CD4-positive, alpha-beta T cell treated with Interleukin-17A for 1 hour (primary cell): ENCODE measurements around the gene TSC22D1.

Experiments used
- DNase-seq: peaks from one replicate; pipeline ENCODE4 v3.0.0-alpha.2; 2020

Gene TSC22D1

DNA sequence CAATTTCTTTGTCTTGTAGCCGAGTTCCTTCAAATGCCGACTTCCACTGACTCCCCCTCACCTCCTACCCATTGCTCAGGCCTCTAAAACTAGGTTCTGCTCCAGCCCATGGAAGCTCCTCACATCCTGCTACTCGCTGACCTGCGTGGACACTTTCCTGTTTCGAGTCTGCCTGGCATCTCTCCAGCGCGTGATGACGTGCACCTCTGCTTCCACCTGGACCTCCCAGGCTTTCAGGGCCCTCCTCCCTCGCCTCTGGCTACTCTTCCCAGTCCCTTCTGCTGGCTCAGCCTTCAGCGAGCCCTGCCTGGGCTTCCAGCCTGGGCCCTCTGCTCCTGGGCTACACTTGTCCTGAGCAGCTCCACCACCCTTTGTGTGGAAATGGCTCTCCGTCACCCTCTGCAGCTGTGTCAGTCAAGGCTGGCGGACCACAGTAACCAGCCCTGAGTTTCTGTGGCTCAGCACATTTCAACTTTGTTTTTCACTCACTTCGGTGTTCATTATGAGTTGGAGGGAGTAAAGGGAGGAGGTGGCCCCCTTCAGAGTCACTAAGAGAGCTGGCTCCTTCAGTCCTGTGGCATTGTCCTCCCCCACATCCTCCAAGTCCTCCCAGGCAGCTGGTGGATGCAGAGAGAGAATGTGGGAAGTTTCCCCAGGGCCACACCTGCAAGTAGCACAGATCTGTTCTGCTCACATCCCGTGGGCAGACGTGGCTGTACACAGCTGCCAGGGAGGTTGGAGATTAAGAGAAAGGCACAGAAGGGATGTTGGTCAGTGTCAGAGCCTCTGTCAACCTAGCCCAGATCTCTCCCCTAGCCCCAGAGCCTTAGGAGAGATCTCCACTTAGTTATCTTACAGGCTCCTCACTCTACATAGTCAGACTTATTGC, 153.1 kb downstream of the TSC22D1 start:
- no peak for DNase-seq

DNA sequence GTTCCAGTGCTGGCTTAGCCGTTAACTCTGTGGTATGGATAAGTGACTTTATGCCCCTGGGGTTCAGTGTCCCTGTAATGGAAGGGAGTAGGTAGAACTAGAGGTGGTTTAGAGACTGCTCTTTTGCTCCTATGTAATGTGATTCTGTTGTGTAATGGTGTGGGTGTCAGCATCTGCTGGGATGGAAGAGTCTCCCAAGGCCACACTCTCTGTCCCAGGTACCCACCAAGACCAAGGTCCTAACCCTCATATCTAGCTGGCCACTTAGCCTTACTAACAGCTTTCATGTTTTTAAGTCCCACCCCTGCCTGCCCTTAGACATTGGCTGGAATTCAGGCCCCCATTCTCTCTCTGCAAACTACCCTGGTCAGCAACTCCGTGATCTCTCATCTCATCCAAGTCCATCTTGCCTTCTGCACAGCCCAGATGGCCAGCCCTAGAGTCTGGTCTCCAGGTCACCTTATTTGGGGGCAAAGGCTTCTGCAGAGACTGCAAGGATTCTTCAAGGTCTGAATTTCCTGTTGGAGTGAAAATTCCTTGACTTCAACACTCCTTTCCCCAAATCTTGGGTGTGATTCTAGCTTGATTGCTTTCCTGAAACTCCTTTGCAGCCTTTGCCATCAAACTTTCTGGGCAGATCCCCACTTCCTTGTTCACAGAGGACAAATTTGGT, 154.1 kb downstream of the TSC22D1 start:
- no peak for DNase-seq

GRCh38 chr13:44420376-44421220, 155.5 kb downstream of the TSC22D1 start:
- no peak for DNase-seq

- no peak for DNase-seq
These were observed 158.3 kb downstream of the TSC22D1 start for GRCh38 chr13:44417876-44418275.

GRCh38 chr13:44417446-44417845, 158.7 kb downstream of the TSC22D1 start:
- no peak for DNase-seq

DNA sequence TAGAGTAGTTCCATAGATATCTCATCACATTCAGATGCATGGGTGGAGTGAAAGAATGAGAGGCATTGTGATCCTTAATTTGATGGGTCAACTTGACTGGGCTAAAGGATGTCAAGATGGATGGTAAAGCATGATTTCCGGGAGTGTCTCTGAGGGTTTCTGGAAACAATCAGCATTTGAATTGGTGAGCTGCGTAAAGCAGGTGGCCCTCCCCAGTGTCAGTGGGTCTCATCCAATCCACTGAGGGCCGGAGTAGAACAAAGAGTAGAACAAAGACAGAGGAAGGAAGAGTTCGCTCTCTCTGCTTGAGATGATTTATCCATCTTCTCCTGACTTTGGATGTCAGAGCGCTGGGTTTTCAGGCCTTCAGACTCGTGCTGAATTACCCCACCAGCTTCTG, 159.4 kb downstream of the TSC22D1 start:
- no peak for DNase-seq

DNA sequence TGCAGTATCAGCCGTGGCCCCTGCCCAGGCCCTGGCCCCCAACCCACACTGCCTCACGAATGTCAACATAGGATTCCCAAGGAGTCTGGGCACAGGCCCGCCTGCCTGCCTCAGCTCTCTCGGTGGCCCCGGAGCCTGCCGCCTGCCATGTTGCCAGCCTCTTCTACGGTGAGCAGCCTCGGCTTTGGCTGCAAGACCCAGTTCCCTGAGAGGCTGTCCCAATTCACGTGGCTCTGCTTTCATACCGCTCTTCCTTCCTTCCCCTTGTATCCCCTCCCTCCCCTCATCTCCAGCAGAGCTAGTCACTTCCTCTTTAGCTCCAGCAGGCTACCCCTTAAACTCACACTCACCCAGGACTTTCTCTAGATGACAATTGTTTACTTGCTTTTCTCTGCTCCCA, 159.8 kb downstream of the TSC22D1 start:
- no peak for DNase-seq

- DNase-seq, result no peak
These were observed 160.3 kb downstream of the TSC22D1 start for GRCh38 chr13:44415815-44416214.

DNA sequence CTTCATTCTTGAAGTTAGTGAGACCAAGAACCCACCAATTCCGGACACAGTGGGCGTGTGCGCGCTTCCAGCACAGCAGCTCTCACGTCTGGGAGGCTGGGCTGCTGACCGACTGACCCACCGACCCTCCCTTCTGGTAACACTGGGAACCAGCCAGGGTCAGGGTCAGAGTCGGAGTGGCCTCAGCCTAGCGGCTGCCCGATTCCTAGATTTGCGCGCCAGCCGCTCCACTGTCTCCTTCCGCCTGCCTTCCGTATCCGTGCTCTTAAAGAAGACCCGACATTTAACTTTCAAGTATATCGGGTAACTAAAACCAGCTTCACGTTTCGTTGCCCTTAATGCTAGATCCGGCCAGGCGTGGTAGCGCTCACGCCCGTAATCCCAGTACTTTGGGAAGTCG, 161.4 kb downstream of the TSC22D1 start:
- no peak for DNase-seq

- DNase-seq, result no peak
These were observed 163.0 kb downstream of the TSC22D1 start for GRCh38 chr13:44413095-44413494.

DNA sequence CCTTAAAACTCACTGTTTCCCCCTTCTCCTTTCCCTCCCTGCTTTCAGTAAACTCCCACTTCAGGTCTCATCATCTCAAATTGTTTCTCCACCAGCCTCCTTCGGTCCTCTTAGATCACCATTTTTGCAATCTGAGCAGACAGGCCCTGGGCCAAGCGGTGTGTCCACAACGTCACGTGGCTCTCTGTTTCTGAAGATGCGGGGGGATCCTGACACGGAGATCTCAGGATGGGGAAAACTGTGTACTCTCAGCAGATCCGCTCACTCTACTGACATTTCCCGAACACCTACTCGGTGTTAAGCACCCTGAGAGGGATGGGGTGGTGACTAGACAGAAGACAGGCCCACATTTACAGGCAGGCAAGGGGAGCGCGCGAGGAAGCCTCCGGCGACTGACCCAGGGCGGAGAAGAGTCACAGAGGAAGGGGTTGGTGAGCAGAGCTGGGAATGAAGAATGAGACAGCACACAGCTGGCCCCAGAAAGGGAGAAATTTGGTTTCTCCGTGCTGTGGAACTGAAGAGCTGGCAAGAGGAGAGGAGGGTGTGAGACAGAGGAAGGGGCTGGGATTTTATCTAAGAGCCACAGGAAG, 163.7 kb downstream of the TSC22D1 start:
- no peak for DNase-seq

DNA sequence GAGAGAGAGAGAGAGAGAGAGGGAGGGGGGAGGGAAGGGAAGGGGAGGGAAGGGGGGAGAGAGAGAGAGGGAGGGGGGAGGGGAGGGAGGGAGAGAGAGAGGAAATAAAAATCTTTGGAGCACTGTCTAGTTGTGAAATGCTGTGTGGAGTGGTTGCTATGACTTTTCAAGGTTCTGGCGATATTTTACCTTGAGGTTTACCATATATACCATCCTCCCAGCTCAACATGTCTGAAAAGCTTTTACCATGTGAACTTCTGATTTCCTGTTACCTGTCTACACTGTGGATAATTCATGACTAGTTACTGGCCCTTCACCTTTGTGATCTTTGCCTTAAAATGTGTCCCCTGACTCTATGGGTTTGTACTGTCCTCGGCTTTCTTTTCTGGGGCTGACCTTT, 164.3 kb downstream of the TSC22D1 start:
- DNase-seq, result no peak

DNA sequence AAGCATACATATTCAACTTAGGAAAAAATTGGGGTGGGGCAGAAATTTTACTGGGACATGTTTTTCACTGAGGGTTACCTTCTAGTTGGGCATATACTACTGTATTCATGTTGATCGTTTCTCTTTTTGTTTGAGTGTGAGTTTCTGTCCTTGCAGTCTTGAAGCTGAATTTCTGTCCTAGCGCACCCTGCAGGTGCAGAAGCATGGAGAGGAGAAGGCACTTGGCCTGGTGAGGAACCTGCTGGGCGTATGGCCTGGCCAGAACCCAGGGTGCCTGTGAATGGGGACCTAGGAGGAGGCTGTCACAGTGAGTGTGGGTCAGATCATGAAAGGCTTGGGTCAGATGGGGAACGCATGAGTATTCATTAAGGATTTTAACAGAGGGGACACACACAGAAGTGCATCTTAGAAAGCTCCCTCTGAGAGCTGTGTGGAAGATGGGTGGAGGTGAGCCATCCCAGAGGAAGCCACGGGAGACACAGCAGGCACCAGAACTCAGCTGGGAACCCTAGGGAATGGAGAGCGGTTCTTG, 165.7 kb downstream of the TSC22D1 start:
- DNase-seq, result no peak

- DNase-seq, result no peak
These were observed 166.5 kb downstream of the TSC22D1 start for GRCh38 chr13:44409595-44409994.

- DNase-seq, result no peak
These were observed 168.2 kb downstream of the TSC22D1 start for GRCh38 chr13:44407891-44408290.

DNA sequence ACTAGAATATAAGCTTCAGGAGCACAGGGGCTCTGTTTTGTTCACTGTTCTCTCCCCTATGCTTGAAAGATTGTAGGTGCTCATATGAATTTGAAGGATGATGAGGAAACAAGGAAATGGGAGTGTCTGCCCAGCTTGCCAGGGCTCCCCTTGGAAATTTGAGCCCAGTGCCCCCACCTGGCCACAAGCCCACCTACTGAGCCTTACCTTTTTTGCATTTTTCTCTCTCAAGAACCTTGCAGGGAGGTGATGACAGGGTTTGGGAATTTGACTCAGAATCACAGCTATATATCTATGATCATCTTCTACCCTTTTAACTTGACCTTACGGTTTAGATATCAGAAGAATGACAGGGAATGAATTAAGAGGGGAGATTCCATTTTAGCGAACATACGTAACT, 168.8 kb downstream of the TSC22D1 start:
- no peak for DNase-seq

GRCh38 chr13:44406617-44407016, 169.5 kb downstream of the TSC22D1 start:
- no peak for DNase-seq

DNA sequence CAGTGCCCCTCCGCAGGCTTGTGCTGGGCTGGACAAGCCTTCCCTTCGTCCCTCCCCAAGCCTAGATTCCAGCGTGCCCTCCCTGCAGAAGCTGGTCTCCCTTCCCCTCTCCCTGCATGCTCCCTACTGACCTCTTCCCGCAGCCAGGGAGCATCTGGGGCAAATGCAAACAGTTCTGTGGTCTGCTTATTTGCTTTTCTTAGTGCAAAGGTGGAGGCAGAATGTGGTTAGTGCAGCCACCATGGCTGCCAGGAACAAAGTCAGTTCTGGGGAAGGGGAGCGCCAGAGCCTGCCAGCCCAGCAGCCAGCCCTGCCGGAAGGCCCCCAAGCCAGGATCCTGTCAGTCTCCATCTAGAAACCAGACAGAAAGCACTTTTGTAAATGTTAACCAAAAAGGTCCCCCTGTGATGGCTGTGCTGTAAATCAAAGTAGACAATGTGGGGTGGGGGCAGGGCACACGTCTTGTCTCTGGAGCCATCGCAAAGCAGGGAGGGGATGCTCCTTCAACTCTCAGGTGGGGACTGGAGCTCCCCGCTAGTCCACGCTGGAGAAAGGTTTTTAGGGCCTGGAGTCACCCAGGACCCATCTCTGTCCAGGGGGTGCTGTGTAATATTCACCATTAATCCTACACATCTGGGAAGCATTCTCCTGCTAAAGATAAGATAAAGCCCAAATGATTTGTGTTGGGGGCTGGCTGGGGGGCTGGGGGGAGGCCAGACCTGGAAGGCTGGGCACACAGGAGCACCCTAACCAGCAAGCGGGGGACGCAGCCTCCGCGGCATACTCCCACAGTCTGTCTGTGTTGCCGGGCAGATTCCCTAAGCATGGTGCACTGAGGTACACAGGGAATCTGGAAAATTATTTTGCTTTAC, 171.6 kb downstream of the TSC22D1 start:
- no peak for DNase-seq

- DNase-seq, result no peak
These were observed 172.6 kb downstream of the TSC22D1 start for GRCh38 chr13:44403461-44404056.

- DNase-seq, result no peak
These were observed 173.2 kb downstream of the TSC22D1 start for GRCh38 chr13:44402899-44403445.

DNA sequence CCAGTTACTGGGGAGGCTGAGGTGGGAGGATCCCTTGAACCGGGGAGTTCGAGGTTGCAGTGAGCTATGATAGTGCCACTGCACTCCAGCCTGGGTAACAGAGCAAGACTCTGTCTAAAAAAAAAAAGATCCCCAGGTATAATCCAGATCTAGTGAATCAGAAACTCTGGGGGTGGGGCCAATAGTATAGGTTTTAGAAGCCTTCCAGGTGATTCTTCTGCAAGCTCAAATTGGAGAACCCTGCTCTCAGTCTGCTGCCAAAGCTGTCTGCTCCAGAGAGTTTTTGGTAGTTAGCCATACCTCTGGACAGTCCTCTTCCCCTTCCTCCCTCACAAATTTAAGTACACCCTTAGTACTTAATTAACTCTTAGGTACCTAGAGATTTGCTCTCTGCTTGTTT, 174.6 kb downstream of the TSC22D1 start:
- no peak for DNase-seq
